Eye (tissue), 1 donor: ENCODE data around the gene GFRA1.
A peak's percentile ranks its signal among the peaks of the same experiment; 100 is the strongest.

Experiments used
- DNase-seq: peaks from one replicate; pipeline ENCODE4 v3.0.0-alpha.2; 2015

Gene GFRA1

DNA sequence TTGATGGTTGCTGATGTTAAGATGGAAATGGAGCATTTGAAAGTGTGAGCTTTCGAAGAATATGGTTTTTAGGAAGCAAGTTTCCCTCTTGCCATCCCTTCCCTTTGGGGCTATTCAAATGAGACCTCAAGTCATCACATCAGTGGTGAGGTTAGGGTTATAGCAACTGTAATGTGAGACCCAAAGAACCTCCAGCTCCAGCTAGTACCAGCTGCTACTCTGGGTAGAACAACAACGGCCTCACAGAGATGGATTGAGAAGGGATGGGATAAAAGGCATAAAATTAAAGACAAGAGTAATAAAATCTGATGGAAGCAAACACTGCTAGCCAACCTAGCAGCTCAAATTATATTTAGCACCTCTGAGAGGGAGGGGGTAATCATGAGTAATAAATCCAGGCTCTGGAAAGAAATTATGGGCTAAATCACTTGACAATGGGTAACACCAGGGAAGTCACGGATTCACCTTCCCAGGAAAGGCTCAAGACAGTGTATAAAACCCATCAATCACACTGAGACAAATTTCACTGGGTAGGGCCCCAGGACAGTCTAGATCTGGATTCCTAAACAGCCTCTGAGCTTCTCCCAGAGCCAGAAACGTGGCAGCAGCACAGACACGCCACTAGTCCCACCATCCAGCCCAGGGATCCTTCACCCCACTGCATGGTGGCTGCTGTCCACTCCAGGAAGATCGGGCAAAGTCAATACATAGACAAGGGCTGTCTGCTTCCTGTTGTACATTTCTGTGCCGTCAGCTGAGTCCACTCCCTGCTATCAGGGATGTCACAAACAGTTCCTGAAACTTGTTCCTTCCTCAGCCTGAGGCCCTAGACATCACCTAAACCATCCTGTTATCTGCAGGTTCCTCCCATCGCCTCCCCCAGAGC is 151.1 kb downstream of the GFRA1 start:
- no peak for DNase-seq

DNA sequence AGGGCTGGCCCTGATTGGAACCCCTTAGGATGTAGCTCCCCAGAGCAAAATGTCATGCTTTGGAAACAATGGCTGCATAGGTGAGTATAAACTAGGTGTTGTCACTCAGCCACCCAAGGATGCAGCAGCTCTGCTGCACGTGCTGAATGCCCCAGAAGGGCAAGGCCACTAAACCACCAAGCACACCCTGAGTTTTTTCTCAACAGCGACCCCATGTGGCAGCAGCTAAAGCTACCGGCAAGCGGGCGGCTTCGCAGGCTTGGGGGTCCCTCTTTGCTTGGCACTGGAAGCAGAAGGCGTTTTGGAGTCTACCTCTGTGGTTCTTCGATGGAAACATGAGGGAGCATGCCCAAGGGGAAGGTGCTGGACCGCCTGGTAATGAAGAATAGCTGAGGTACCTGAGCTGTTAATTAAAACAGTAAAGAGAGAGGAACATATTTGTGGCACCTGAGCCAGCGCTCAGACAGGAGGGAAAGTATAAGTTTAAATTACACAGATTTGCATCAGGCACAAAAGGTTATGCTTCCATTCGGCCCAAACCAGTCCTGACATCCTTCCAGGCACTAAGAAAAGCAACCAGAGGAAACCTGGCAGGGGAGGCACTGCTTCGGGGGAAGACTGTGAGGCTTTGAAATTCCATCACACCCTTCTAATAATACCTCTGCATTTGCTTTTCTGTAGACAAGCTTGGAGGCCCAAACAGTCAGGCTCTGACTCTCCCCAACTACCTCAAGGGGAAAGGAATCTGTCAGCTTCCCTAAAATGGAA is 152.1 kb downstream of the GFRA1 start:
- no peak for DNase-seq

DNA sequence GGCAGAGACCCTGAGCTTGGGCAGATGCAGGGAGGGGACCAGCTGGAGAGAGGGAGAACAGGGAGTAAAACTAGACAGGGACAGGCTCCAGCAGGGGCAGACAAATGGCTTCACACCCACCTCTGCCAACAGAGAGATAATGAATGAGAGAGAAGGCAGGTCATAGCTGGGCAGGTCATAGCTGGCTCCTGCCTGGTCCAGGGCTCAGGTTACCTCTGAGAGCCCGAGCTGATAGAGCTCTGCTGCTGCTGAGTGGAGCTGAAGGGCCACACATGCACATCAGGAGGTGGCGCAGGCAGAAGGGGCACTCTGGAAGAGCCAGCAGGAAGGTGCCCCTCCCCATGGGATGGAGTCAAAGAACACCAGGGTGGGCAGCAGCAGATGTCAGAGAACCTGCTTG is 154.2 kb downstream of the GFRA1 start:
- no peak for DNase-seq

DNA sequence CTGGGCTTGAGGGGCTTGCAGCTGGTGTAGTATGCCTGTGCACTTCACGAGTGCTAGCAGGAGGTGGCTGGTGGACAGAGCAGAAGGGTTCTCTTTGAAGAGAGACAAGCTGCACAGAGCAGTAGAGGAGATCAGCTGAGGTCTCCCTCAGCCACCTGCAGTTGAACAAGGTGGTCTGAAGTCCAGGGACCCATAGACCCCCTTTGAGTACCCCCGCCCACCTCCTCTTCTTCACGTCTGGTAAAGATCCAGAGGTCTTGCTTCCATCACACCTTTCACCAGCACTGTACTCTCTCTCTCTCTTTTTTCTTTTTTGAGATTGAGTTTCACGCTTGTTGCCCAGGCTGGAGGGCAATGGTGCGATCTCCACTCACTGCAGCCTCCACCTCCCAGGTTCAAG is 157.2 kb downstream of the GFRA1 start:
- DNase-seq: no peak

DNA sequence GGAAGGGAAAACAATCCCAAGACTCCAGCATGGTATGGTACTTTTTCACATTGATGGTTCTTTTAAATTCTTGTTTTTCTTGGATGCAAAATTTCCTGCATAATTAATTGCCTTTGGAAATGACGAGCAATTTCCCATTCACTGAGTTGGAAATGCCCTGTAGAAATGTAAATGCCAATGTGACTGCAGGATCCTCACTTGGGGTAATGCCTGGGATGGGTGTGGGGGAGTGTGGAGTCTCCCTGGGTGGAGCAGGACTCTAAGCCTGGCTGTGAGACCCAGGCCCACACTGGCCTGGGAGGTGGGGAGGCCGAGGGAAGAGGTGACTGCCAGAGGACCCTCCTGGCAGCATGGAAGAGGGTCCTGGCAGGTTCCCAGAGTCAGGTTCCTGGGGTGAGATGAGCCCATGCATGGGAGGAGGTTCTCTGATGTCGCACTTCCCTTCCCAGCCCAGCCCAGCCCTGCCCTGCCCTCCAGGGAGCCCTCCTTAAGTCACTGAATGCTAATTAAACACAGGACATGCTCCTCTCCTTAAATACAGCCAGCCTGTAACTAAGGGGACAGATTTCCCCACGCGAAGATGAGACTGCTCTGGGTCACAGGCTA is 157.9 kb downstream of the GFRA1 start:
- DNase-seq: no peak

DNA sequence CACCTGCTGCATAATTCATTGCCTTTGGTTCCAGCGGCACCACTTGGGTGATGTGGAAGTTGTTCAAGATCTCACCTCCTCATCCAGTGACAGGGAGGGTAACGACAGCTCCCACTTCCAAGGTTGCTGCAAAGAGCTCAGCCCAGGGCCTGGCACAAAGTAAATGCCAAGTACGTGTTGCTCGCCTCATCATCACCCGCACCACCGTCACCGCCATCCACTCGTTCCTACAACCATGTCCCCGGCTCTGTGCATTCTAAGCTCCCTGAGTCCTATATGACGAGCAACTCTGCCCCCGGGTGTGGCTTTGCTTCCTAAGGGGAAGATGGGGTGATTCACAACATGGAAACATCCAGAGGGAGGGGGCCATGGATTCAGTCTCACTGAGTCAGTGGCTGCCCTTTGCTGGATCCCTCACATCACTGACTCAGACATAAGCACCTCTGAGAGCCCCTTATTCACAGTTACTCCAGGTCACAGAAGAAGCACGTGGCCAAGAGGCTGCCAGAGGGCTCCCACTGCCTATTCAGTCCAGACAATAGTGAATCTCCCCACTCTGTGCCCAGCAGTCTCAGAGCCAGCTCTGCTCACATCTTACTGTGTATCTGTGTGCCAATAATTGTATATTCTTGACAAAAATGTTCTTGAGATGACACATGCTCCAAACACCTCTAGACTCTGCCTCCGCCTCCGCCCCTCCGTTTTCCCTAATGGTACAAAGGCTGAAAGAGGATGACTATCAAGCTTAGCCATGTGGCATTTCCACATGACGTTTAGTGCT is 159.1 kb downstream of the GFRA1 start:
- no peak for DNase-seq

DNA sequence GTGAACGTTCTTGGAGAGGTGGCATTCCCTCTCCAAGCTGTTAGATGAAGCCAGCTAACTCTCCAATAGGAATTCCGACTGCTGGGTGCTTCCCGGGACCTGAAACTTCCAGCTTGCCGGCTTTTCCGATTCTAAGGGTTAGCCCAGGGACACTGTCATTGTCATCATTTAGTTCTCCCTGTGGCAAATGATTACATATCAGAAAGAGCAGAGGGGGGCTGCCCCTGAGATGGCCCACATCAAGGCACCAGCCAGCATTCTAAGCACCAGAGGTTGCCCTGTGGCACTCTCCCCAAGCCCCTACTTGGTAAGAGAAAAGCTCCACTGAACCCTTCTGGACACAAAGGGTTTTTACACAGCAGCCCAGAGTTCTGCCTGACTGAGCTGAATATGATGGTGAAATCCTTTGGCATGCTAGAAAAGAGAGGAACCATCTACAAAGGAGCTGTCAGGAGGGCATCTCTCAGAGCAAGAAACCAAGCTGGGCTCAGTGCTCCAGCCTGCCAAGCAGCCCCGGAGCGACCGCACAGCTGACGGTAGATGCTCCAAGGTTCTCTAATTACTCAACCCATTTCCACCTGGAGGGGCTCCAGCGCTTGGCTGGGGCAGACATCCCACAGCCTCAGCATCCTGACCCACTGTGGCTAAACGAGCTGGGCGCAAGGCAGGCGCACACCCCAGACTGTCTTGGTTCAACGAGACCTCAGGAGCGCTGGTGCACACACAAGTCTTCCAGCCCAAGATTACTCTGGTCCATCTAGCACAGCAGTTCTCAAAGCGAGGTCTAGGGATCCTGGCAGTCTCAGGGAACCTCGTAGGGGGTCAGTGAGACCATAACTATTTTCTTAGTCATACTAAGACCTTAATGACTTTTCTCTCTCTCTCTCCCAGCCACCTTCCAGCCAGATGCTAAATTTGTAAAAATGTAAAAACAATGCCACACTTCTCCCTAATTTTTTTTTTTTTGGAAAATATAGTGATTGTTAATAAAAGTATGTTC is 160.5 kb downstream of the GFRA1 start:
- DNase-seq: peak; percentile 82

DNA sequence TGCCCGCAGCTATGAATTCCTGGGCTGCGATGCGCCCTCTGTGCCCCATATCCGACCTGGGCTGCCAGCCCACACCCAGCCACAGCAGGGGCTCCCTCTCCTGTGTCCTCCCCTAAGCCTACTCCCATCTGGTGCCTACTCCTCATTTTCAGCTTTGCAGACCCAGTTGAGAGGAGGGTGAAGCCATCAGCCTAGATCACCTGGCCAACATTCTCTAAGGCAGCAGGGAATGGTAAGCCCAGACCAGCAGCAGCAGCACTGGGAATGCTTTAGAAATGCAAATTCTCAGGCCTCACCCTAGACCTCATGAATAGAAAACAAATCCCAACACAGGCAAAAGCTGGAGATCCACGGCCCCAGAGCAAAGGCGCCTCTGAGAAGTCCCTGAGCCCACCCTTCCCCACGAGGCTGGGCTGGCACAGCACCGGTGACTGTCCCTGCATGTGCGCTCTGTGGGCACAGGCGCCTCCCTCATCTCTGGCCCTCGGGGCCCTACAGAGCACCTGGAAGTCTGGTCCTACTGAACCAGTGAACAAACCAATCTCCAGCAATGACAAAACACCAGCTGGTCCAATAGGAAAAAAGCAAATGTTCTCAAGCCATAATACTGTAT is 161.4 kb downstream of the GFRA1 start:
- DNase-seq: no peak

DNA sequence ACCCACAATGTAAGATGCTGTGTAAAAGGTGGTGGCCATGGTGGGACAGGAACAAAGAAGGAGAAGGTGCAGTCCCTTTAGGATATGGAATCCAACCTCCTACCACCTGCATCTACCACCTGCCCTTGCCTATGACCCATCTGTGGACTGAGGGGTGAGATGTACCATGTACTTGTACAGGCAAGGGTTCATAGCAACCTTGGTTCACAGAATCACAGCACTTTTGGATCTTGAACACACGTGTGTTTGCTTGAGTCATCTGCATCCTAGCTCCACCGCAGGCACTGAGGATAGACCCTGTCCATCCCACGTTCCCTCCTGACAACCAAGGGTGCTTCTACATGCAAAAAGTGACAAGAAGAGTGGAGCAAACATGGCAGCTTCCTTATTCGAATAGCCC is 162.3 kb downstream of the GFRA1 start:
- no peak for DNase-seq

DNA sequence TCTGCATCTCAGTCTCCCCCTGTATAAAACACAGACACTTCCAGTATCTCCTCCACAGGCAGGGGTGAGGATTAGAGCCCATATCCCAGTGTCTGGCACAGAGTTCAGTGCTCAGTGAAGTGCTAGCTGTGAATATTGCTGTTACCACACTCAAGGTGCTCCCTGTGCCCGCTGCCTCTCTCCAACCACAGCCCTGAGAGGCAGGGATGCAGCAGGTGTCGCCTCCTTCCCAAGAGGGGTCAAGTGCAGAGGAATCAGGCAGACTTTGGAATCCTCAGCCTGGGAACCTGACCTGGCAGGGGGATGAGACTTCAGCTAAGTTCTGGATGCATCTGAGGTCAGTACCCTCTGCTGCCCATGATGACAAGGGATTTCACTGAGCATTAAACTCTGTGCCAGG is 163.1 kb downstream of the GFRA1 start:
- DNase-seq: no peak

DNA sequence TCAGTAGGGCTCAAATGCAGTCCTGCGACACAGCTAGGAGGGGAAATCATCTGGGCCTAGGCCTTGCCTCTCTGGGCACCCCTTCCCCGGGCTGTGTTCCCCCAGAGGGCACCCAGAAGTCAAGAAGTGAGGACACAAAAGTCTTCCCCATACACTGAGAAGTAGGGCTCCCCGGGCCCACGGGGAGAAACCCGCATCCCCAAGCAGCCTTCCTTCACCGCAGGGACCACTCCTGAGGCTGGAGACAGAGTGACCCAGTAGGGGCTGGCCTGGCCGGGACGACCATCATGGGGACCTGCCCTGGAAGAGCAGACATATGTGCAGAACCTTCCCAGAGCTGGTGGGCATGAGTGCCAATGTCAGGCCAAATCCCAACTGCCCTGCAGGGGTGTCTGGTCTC is 163.5 kb downstream of the GFRA1 start:
- DNase-seq: no peak

DNA sequence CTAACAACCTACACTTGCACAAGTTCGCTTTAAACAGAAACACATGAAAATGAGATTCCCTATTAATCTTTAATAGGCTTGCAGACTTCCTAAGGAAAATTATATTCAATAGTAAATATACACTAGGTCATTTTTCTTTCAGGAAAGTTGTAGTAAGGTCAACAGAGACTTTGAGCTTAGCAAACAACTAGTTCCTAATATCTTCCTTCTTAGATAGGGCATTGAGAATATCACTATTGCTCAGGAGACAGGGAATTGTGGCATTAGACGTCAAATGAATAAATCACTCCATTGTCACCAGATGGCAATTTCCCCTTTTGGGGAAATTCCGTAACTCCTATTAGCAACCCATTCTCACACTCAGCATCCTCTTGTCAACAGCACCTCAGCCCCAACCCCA is 164.9 kb downstream of the GFRA1 start:
- no peak for DNase-seq

DNA sequence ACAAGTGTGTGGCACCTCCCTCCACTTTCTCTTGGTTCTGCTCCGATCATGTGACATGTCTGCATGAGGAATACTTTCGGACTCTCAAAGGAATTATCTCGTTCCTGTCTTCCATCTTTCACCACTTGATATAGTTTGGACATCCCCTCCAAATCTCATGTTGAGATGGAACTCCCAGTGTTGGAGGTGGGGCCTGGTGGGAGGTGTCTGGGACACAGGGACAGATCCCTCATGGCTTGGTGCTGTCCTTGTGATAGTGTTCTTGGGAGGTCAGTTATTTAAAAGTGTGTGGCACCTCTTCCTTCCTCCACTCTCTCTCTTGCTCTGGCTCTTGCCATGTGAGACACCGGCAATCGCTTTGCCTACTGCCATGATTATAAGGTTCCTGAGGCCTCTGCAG is 166.4 kb downstream of the GFRA1 start:
- no peak for DNase-seq

DNA sequence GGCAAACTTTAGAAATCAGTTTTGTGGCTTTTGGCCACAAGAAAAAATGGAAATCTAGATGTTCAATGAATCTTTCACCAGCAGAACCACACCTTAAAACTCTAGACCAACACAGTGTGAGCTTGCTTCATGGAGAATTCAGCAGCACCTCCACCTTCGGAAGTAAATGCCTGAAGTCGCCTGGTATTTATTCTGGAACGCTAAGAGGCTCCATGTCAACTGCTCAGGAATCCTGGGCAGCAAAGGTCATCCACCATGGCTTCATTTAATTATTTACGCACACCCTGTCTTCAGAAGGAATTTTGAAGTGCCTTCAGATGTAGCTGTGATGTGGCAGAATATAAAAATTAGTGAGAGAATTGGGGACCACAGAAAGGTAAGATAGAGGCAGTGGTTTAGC is 167.7 kb downstream of the GFRA1 start:
- DNase-seq: no peak

DNA sequence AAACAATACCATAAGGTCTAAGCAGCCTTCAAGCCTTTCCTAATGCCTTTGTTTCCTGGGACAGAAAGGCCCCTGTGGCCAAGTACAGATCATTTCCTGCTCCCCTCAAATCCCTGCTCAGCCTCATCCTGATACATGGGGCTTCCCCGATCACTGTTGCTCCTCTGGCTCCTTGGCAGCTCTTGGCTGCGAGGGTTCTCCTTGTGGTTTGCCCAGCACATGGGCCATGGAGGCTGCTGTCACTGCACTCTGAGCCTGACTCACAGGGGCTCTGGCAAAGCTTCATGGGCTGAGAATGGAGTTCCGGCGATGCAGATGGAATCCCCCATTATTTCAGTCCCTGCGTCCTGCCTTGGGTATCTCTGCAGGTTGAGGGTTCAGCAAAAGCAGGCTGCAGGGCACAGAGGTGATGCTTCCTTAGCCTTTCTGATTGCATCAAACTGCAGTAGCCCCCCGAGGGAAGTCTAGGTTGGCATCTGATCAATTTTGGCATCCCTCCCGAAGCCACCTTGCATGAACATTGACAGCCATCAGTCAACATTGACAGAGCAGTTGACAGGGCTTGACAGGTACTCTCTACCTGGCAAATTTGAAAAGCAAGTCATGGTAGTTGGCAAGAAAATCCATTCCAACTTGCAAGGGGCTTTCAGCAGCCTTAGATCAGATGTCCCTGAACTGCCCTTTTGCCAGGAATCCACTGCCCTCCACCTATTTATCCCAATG is 168.6 kb downstream of the GFRA1 start:
- DNase-seq: no peak

DNA sequence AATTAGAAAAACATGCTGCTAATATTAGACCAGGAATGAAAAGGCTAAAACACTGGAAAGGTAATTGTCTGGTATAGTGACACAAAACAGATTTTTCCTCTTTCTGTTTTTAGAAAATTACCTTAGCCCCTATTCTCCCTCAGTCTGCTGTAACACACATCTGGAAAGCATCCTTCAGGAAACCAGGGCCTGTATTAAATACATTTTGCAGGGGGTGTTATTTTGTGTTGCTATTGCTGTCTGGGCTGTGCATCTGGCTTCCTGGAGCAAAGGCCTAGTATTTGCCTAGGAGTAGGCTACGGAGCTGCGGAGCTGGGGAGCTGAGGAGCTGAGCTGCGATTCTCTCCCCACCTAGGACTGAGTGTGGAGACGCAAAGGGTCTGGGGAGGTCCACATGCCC is 169.3 kb downstream of the GFRA1 start:
- DNase-seq: no peak

DNA sequence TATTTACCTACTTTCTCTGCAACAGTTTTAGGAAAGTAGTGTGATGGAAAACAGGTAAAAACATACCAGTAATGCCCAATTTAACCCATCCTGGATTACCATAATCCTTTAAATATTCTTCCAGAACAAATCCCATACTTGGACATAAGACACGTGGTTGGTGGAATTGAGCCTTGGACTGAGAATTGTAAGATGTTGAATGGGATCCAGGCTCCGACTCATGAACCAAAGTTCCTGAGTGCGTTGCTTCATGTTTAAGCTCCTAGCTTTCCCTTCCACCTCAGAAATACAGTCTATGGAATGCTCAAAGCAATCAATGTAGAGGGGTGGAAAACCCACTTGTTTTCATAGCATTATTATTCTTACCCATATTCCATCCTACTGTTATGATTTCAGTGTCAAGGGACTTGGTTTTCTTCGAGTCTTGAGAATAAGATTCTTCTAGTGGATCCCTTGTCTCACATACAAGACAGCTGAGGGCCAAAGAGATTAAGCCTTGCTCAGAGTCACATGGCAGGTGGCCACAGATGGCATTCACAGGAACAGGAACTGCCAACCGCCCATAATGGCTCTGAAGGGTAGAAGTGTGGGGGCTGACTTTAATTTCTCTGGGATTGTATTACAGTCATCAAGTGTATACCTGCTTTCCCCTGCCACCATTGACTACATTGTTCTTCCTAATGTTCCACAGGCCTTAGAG is 171.2 kb downstream of the GFRA1 start:
- no peak for DNase-seq

DNA sequence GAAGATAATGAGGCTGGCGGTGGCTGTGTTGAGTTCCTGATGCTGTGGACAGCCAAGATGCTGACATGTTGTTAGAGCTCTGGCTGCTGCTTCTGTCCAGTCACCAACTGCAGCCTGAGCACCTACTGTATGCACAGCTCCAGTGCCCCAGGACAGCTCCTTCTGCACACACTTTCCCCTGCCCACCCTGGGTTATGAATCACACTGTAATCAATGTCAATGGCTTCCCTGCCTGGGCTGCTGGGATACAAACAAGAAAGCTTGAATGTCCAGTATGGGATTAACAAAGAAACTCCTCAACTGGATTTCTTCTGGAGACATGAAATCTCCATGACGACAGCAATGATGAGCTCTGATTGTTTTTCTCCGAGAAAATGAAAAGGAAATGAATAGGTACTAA is 172.0 kb downstream of the GFRA1 start:
- no peak for DNase-seq

DNA sequence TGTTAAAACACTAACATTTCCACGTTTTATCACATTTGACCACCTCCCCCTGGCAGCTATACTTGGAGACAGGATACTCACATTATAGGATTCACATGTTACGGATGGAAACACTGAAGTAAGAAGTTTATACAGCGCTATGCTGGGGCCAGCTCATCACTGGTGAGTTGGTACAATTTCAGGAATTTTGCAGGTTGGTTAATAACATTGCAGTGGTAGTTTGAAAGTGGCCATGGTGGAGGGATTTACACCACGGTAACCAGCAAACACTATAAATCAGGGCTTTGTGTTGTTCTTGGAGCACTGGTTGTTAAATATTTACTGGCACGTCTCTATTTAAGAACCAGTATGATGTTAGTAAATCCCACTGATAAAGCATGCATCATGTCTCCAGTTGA is 174.0 kb downstream of the GFRA1 start:
- DNase-seq: no peak
